GM11168 (cell line): ENCODE measurements around the gene MTURN.

Source experiments
- in situ Hi-C: fragments of 300-500 bp; cut with MboI; formaldehyde crosslinking; loops from one replicate; pipeline ENCODE4 v1.12.0; 2022; ENCODE audit warnings: low sequenced_read_pairs; ENCODE audit not compliant: unreplicated experiment

MTURN gene

GRCh38 chr7:30135301-30136116, 723 bp downstream of the MTURN start:
- in situ Hi-C loops = no loop called here

GRCh38 chr7:30136117-30136731, 1.4 kb downstream of the MTURN start:
- in situ Hi-C loops = no loop called here

GRCh38 chr7:30136743-30137485, 2.1 kb downstream of the MTURN start:
- in situ Hi-C loops = no loop called here

- in situ Hi-C loops = no loop called here
Observed at GRCh38 chr7:30139836-30140384, 5.1 kb downstream of the MTURN start.

GRCh38 chr7:30140456-30140855, 5.7 kb downstream of the MTURN start:
- in situ Hi-C loops = no loop called here

- in situ Hi-C loops = no loop called here
Observed at GRCh38 chr7:30142710-30143109, 7.9 kb downstream of the MTURN start.

- in situ Hi-C loops = no loop called here
Observed at GRCh38 chr7:30143748-30144251, 9.0 kb downstream of the MTURN start.

- in situ Hi-C loops = no loop called here
Observed at GRCh38 chr7:30144657-30145306, 10.0 kb downstream of the MTURN start.

GRCh38 chr7:30145426-30145970, 10.7 kb downstream of the MTURN start:
- in situ Hi-C loops = no loop called here

- in situ Hi-C loops = no loop called here
Observed at GRCh38 chr7:30146127-30146612, 11.4 kb downstream of the MTURN start.

GRCh38 chr7:30147223-30147622, 12.4 kb downstream of the MTURN start:
- in situ Hi-C loops = no loop called here

- in situ Hi-C loops = no loop called here
Observed at GRCh38 chr7:30147785-30148184, 13.0 kb downstream of the MTURN start.

- in situ Hi-C loops = no loop called here
Observed at GRCh38 chr7:30148426-30148825, 13.6 kb downstream of the MTURN start.

GRCh38 chr7:30148951-30149459, 14.2 kb downstream of the MTURN start:
- in situ Hi-C loops = no loop called here

- in situ Hi-C loops = loop anchor here (25.0 kb wide), 1 partner anchor 313 kb away; no protein-coding TSS in a partner anchor
Observed at GRCh38 chr7:30149640-30150272, 15.0 kb downstream of the MTURN start.

GRCh38 chr7:30150711-30151110, 15.9 kb downstream of the MTURN start:
- in situ Hi-C loops = loop anchor here (25.0 kb wide), 1 partner anchor 312 kb away; no protein-coding TSS in a partner anchor

- in situ Hi-C loops = loop anchor here (25.0 kb wide), 1 partner anchor 308 kb away; no protein-coding TSS in a partner anchor
Observed at GRCh38 chr7:30154111-30154587, 19.4 kb downstream of the MTURN start.

- in situ Hi-C loops = loop anchor here (25.0 kb wide), 1 partner anchor 307 kb away; no protein-coding TSS in a partner anchor
Observed at GRCh38 chr7:30155481-30155880, 20.7 kb downstream of the MTURN start.
